ENCODE measurements around the gene OTOG.

OTOG gene

GRCh38 chr11:17508791-17509190 lies 38.3 kb upstream of the OTOG start:
- no peak overlapping the region for H3K4me3 ChIP-seq (ENCODE audit: low read depth, low read length)
- H3K9me3 ChIP-seq (ENCODE audit: control insufficient read depth, insufficient read depth, low read length) = no peaks in the 10 kb centered on the region
- no peaks in the 10 kb centered on the region for H3K36me3 ChIP-seq (ENCODE audit: control insufficient read depth, insufficient read depth, low read length)
- H3K27me3 ChIP-seq (ENCODE audit: control insufficient read depth, insufficient read depth, low read length) = no peaks in the 10 kb centered on the region
- peaks cover 2% of the 10 kb centered on the region for H3K4me1 ChIP-seq (ENCODE audit: control insufficient read depth, insufficient read depth, low read length)
- H3K9ac ChIP-seq (ENCODE audit: low read depth, low read length) = no peak overlapping the region

- Histone ChIP-seq H3K9me3 (ENCODE audit: control insufficient read depth, insufficient read depth, low read length) (no peaks in the 10 kb centered on the region), H3K4me1 (ENCODE audit: control insufficient read depth, insufficient read depth, low read length) (peaks cover 2% of the 10 kb centered on the region), H3K36me3 (ENCODE audit: control insufficient read depth, insufficient read depth, low read length) (no peaks in the 10 kb centered on the region), H3K9ac (ENCODE audit: low read depth, low read length) (no peak overlapping the region), H3K4me3 (ENCODE audit: low read depth, low read length) (no peak overlapping the region), H3K27me3 (ENCODE audit: control insufficient read depth, insufficient read depth, low read length) (no peaks in the 10 kb centered on the region)
Observed at GRCh38 chr11:17510507-17511206, 36.4 kb upstream of the OTOG start.

DNA sequence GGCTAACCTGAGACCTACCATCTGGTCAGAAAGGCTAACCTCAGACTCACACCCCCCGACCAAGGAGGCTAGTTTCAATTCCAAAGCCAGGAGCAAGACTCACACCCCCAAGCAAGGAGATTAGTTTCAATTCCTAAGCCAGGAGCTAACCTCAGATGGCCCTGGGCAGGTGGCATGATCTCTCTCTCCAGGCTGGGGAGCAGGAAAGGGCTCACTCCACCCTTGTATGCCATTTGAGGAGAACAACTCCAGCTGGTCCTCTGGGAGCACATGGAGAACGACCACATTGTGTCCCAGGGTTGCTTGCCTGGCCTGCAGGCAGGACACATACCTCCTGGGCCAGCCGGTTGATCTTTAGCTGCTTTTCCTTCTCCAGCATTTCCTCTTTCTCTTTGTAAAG lies 35.5 kb upstream of the OTOG start:
- Histone ChIP-seq H3K36me3 (ENCODE audit: control insufficient read depth, insufficient read depth, low read length) (no peaks in the 10 kb centered on the region), H3K4me1 (ENCODE audit: control insufficient read depth, insufficient read depth, low read length) (peaks cover 2% of the 10 kb centered on the region), H3K27me3 (ENCODE audit: control insufficient read depth, insufficient read depth, low read length) (no peaks in the 10 kb centered on the region), H3K9me3 (ENCODE audit: control insufficient read depth, insufficient read depth, low read length) (no peaks in the 10 kb centered on the region), H3K9ac (ENCODE audit: low read depth, low read length) (no peak overlapping the region), H3K4me3 (ENCODE audit: low read depth, low read length) (no peak overlapping the region)

- Histone ChIP-seq H3K9me3 (ENCODE audit: control insufficient read depth, insufficient read depth, low read length) (no peaks in the 10 kb centered on the region), H3K27me3 (ENCODE audit: control insufficient read depth, insufficient read depth, low read length) (no peaks in the 10 kb centered on the region), H3K36me3 (ENCODE audit: control insufficient read depth, insufficient read depth, low read length) (no peaks in the 10 kb centered on the region), H3K4me1 (ENCODE audit: control insufficient read depth, insufficient read depth, low read length) (peaks cover 2% of the 10 kb centered on the region), H3K9ac (ENCODE audit: low read depth, low read length) (no peak overlapping the region), H3K4me3 (ENCODE audit: low read depth, low read length) (no peak overlapping the region)
Observed at GRCh38 chr11:17512101-17512500, 35.0 kb upstream of the OTOG start.

- Histone ChIP-seq H3K4me1 (ENCODE audit: control insufficient read depth, insufficient read depth, low read length) (peaks cover 2% of the 10 kb centered on the region), H3K4me3 (ENCODE audit: low read depth, low read length) (no peak overlapping the region), H3K36me3 (ENCODE audit: control insufficient read depth, insufficient read depth, low read length) (no peaks in the 10 kb centered on the region), H3K9me3 (ENCODE audit: control insufficient read depth, insufficient read depth, low read length) (no peaks in the 10 kb centered on the region), H3K27me3 (ENCODE audit: control insufficient read depth, insufficient read depth, low read length) (no peaks in the 10 kb centered on the region), H3K9ac (ENCODE audit: low read depth, low read length) (no peak overlapping the region)
Observed at GRCh38 chr11:17513853-17514252, 33.2 kb upstream of the OTOG start.

DNA sequence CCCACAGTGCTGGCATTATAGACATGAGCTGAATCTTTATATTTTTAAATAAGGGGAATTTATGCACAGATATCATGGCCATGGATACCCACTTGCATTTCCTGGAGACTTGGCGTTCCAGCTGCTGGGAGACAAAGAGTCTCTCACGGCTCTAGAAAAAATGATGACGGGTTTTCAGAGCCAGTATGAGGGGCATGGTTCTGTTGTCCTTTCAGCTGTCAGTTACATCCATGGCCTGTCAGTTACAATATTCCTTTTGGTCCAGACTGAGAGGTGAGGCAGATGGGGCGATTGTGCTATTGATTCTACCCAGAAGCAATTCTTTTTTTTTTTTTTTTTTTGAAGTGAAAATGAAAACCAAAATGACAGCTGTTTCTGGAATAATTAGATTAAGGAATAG lies 32.6 kb upstream of the OTOG start:
- Histone ChIP-seq H3K4me3 (ENCODE audit: low read depth, low read length) (no peak overlapping the region), H3K9ac (ENCODE audit: low read depth, low read length) (no peak overlapping the region), H3K9me3 (ENCODE audit: control insufficient read depth, insufficient read depth, low read length) (no peaks in the 10 kb centered on the region), H3K27me3 (ENCODE audit: control insufficient read depth, insufficient read depth, low read length) (no peaks in the 10 kb centered on the region), H3K36me3 (ENCODE audit: control insufficient read depth, insufficient read depth, low read length) (no peaks in the 10 kb centered on the region), H3K4me1 (ENCODE audit: control insufficient read depth, insufficient read depth, low read length) (peaks cover 2% of the 10 kb centered on the region)

- no peaks in the 10 kb centered on the region for H3K36me3 ChIP-seq (ENCODE audit: control insufficient read depth, insufficient read depth, low read length)
- no peaks in the 10 kb centered on the region for H3K9me3 ChIP-seq (ENCODE audit: control insufficient read depth, insufficient read depth, low read length)
- no peak overlapping the region for H3K9ac ChIP-seq (ENCODE audit: low read depth, low read length)
- no peak overlapping the region for H3K4me3 ChIP-seq (ENCODE audit: low read depth, low read length)
- peaks cover 2% of the 10 kb centered on the region for H3K4me1 ChIP-seq (ENCODE audit: control insufficient read depth, insufficient read depth, low read length)
- H3K27me3 ChIP-seq (ENCODE audit: control insufficient read depth, insufficient read depth, low read length) = no peaks in the 10 kb centered on the region
Observed at GRCh38 chr11:17515443-17516176, 31.4 kb upstream of the OTOG start.

- Histone ChIP-seq H3K36me3 (ENCODE audit: control insufficient read depth, insufficient read depth, low read length) (no peaks in the 10 kb centered on the region), H3K4me1 (ENCODE audit: control insufficient read depth, insufficient read depth, low read length) (no peaks in the 10 kb centered on the region), H3K9ac (ENCODE audit: low read depth, low read length) (no peak overlapping the region), H3K27me3 (ENCODE audit: control insufficient read depth, insufficient read depth, low read length) (no peaks in the 10 kb centered on the region), H3K9me3 (ENCODE audit: control insufficient read depth, insufficient read depth, low read length) (no peaks in the 10 kb centered on the region), H3K4me3 (ENCODE audit: low read depth, low read length) (no peak overlapping the region)
Observed at GRCh38 chr11:17516551-17517150, 30.4 kb upstream of the OTOG start.

DNA sequence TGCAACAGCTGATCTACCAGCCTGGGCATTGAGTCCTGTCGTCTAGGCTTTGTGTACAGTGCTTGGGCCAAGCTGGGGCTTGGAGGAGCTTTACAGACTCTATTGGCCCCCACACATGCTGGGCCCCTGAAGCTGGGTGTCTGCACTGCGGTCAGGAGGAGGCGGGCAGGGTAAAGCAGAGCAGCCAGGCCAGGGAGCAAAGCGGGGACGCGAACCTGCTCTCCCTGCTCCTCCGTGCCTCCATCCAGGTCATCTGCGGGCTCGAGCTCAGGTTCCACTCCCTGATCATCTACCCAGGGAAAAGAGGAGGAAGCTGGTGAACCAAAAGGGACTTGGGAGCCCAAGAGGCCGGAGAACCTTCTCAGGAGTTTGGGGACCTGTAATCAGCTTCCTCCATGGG lies 29.9 kb upstream of the OTOG start:
- H3K9me3 ChIP-seq (ENCODE audit: control insufficient read depth, insufficient read depth, low read length) = no peaks in the 10 kb centered on the region
- no peak overlapping the region for H3K9ac ChIP-seq (ENCODE audit: low read depth, low read length)
- no peaks in the 10 kb centered on the region for H3K27me3 ChIP-seq (ENCODE audit: control insufficient read depth, insufficient read depth, low read length)
- no peak overlapping the region for H3K4me3 ChIP-seq (ENCODE audit: low read depth, low read length)
- H3K4me1 ChIP-seq (ENCODE audit: control insufficient read depth, insufficient read depth, low read length) = no peaks in the 10 kb centered on the region
- H3K36me3 ChIP-seq (ENCODE audit: control insufficient read depth, insufficient read depth, low read length) = no peaks in the 10 kb centered on the region

- Histone ChIP-seq H3K36me3 (ENCODE audit: control insufficient read depth, insufficient read depth, low read length) (no peaks in the 10 kb centered on the region), H3K9me3 (ENCODE audit: control insufficient read depth, insufficient read depth, low read length) (no peaks in the 10 kb centered on the region), H3K4me1 (ENCODE audit: control insufficient read depth, insufficient read depth, low read length) (no peaks in the 10 kb centered on the region), H3K4me3 (ENCODE audit: low read depth, low read length) (no peak overlapping the region), H3K9ac (ENCODE audit: low read depth, low read length) (no peak overlapping the region), H3K27me3 (ENCODE audit: control insufficient read depth, insufficient read depth, low read length) (no peaks in the 10 kb centered on the region)
Observed at GRCh38 chr11:17518366-17518765, 28.7 kb upstream of the OTOG start.

DNA sequence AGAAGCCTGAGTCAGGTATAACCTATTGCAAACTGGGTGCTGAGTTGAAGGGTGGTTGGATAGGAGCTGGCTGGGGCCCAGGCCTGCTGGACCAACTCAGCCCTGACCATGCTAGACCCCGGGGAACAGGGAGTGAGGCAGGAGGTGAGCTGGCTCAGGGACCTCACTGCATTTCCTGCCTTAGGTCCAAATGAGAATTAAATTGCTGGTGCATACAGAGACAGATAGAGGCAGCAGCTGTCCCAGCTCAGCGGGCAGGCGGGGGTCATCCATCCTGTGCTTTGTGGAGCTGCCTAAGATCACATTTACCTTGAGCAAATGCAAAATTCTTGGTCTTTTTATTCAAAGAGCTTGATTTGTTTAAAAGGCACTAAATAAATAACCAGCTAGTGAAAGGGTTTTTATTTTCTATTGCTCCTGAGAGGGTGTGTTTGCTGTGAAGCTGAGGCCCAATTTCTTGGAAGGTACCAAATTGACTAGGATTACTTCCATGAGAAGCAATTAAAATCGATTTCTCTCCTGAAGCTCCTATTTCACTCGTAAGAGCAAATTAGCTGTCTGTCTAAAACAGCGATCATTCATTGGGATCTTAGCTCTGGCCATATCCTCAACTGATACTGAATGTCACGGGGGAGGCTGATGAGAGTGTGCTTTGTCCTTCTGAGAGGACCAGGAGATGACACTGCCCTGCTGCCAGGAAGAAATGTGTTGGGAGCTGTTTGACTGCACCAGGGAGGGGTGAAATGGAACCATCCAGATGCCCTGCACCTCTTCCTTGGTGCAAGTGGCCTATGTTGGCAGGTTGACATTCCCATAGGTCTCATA lies 27.8 kb upstream of the OTOG start:
- no peaks in the 10 kb centered on the region for H3K36me3 ChIP-seq (ENCODE audit: control insufficient read depth, insufficient read depth, low read length)
- H3K9me3 ChIP-seq (ENCODE audit: control insufficient read depth, insufficient read depth, low read length) = no peaks in the 10 kb centered on the region

More for the DNA sequence above, 27.8 kb upstream of the OTOG start:
- H3K4me3 ChIP-seq (ENCODE audit: low read depth, low read length) = no peak overlapping the region
- no peaks in the 10 kb centered on the region for H3K27me3 ChIP-seq (ENCODE audit: control insufficient read depth, insufficient read depth, low read length)
- no peak overlapping the region for H3K9ac ChIP-seq (ENCODE audit: low read depth, low read length)
- H3K4me1 ChIP-seq (ENCODE audit: control insufficient read depth, insufficient read depth, low read length) = no peaks in the 10 kb centered on the region

Data from iPS-15b (cell line).